Common myeloid progenitor, CD34-positive (primary cell): Measurements from ENCODE around the gene SLC4A4.

Experiments used
- CTCF ChIA-PET: fragments of 350-600 bp; sonication (Branson Sonifier 250); formaldehyde crosslinking; loops from one replicate; lab custom pipeline; 2021; ENCODE audit warnings: antibody characterized with exemption; lab: Charles Lee
- POLR2A ChIA-PET: fragments of 350-600 bp; sonication (Branson Sonifier 250); formaldehyde crosslinking; loops from one replicate; lab custom pipeline; 2021; ENCODE audit warnings: antibody characterized with exemption; lab: Charles Lee
- DNase-seq, 3 donors: peaks; one replicate each; pipeline versions ENCODE4 v3.0.0 to v3.0.0-alpha.2; 2013
- H3K27ac ChIP-seq, 2 experiments: 1 replicate in 1 of 2; 2 replicates in 1 of 2; pipeline ENCODE4 v1.7.0; 2013; ENCODE audit warnings: inconsistent platforms in 2 of 2, low read length in 2 of 2, mild to moderate bottlenecking in 2 of 2, low read depth in 1 of 2, moderate library complexity in 1 of 2; ENCODE audit not compliant: severe bottlenecking in 2 of 2, insufficient read depth in 1 of 2, poor library complexity in 1 of 2
- H3K27me3 ChIP-seq, 5 experiments: replicated peaks in 2 of 5; 1 replicate in 3 of 5; 2 replicates in 2 of 5; pipeline versions ENCODE4 v1.6.1 to v1.7.0; 2013; ENCODE audit warnings: low read length in 4 of 5, mild to moderate bottlenecking in 2 of 5, moderate library complexity in 2 of 5, inconsistent platforms in 1 of 5; ENCODE audit not compliant: insufficient read depth in 5 of 5, control insufficient read depth in 4 of 5
- H3K36me3 ChIP-seq, 4 experiments: 1 replicate in 2 of 4; 2 replicates in 2 of 4; pipeline versions ENCODE4 v1.6.1 to v1.7.0; 2013; ENCODE audit warnings: low read length in 3 of 4, control low read depth in 1 of 4, mild to moderate bottlenecking in 1 of 4; ENCODE audit not compliant: control insufficient read depth in 4 of 4, insufficient read depth in 4 of 4
- H3K4me1 ChIP-seq, 4 experiments: 1 replicate in 3 of 4; 2 replicates in 1 of 4; pipeline versions ENCODE4 v1.6.1 to v1.7.1; 2013; ENCODE audit warnings: low read length in 3 of 4, mild to moderate bottlenecking in 3 of 4, control low read depth in 1 of 4, inconsistent platforms in 1 of 4, moderate library complexity in 1 of 4; ENCODE audit not compliant: control insufficient read depth in 4 of 4, insufficient read depth in 4 of 4; ENCODE audit errors: control extremely low read depth in 1 of 4
- H3K4me3 ChIP-seq, 7 experiments: 1 replicate in 4 of 7; 2 replicates in 3 of 7; pipeline versions ENCODE4 v1.5.1 to v1.7.0; 2013; ENCODE audit warnings: mild to moderate bottlenecking in 7 of 7, low read length in 6 of 7, moderate library complexity in 6 of 7, inconsistent platforms in 2 of 7, low read depth in 2 of 7, control low read depth in 1 of 7; ENCODE audit not compliant: insufficient read depth in 4 of 7, control insufficient read depth in 1 of 7; ENCODE audit errors: extremely low read depth in 1 of 7
- H3K9me3 ChIP-seq, 5 experiments: 1 replicate in 4 of 5; 2 replicates in 1 of 5; pipeline versions ENCODE4 v1.6.1 to v1.7.1; 2013; ENCODE audit warnings: low read length in 4 of 5, mild to moderate bottlenecking in 2 of 5, inconsistent platforms in 1 of 5, low read depth in 1 of 5, moderate library complexity in 1 of 5; ENCODE audit not compliant: control insufficient read depth in 4 of 5, insufficient read depth in 2 of 5; ENCODE audit errors: control extremely low read depth in 1 of 5
- WGBS: methylation state at CpG from one replicate; pipeline ENCODE4 v1.1.5; 2013; ENCODE audit not compliant: insufficient coverage; 5-methylcytosine and 5-hydroxymethylcytosine counted together

SLC4A4 gene

GRCh38 chr4:71498002-71498401 is 159.2 kb downstream of the SLC4A4 start:
- Histone ChIP-seq H3K36me3 (no peaks in the 10 kb centered on the region), H3K27me3 (no peaks in the 10 kb centered on the region), H3K9me3 (no peaks in the 10 kb centered on the region), H3K4me1 (no peaks in the 10 kb centered on the region), H3K27ac (no peak overlapping the region), H3K4me3 (no peak overlapping the region)
- DNase-seq = no peak
- ChIA-PET CTCF (no interaction called here), POLR2A (no interaction called here)
- 95% methylated on average over 2 of the region's 2 CpGs for WGBS

- Histone ChIP-seq H3K27me3 (no peaks in the 10 kb centered on the region), H3K27ac (no peak overlapping the region), H3K4me3 (no peak overlapping the region), H3K9me3 (no peaks in the 10 kb centered on the region), H3K4me1 (no peaks in the 10 kb centered on the region), H3K36me3 (no peaks in the 10 kb centered on the region)
- CTCF ChIA-PET = no interaction called here
- DNase-seq = no peak
- POLR2A ChIA-PET = no interaction called here
Observed at GRCh38 chr4:71498625-71499024, 159.8 kb downstream of the SLC4A4 start.

DNA sequence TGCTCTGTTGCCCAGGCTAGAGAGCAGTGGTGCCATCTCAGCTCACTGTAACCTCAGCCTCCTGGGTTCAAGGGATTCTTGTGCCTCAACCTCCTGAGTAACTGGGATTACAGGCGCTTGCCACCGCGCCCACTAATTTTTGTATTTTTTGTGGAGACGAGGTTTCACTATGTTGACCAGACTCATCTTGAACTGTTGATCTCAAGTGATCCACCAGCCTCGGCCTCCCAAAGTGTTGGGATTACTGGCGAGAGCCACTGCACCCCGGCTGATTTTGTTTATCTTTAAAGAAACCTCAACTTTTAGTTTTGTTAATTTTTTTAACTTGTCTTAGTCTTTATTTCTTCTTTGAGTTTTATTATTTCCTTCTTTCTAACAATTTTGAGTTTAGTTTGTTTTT is 163.2 kb downstream of the SLC4A4 start:
- ChIA-PET POLR2A (interaction anchor here (0.7 kb wide), 1 partner anchor 22 kb away, joined by 4 read pairs; no protein-coding TSS in a partner anchor), CTCF (no interaction called here)
- no peak overlapping the region for H3K4me3 ChIP-seq
- H3K4me1 ChIP-seq = no peaks in the 10 kb centered on the region
- H3K27me3 ChIP-seq = no peaks in the 10 kb centered on the region
- H3K9me3 ChIP-seq = peaks cover 0 to 7% (median 0%) of the 10 kb centered on the region in 5 experiments
- no peaks in the 10 kb centered on the region for H3K36me3 ChIP-seq
- no peak overlapping the region for H3K27ac ChIP-seq
- DNase-seq = no peak
- 96% methylated on average over 5 of the region's 7 CpGs for WGBS

- no CpG with 5 or more reads among the region's 2 CpGs for WGBS
- Histone ChIP-seq H3K9me3 (peaks cover 0 to 9% (median 3%) of the 10 kb centered on the region in 5 experiments), H3K27me3 (no peaks in the 10 kb centered on the region), H3K27ac (no peak overlapping the region), H3K36me3 (no peaks in the 10 kb centered on the region), H3K4me1 (no peaks in the 10 kb centered on the region), H3K4me3 (no peak overlapping the region)
- ChIA-PET POLR2A (no interaction called here), CTCF (no interaction called here)
- no peak for DNase-seq
Observed at GRCh38 chr4:71518283-71518989, 179.6 kb downstream of the SLC4A4 start.

DNA sequence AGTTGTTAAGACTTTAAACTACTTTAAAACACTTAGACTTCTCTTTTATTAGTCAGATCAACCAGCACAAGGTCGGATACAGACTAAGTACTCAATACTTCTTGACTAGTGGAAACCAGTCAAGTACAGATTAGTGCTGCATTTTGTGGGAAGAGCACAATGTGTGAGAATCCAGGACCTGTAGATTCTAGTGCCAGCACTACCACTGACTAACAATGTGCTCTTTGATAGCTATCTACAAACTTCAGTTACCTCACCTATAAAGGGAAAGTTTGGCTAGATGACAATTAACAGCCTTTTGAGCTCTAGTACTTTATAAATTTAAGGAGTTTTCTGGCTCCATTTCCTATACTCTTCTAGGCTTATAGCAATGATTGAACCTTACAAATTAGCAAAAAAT is 181.5 kb downstream of the SLC4A4 start:
- Histone ChIP-seq H3K36me3 (no peaks in the 10 kb centered on the region), H3K4me3 (no peak overlapping the region), H3K27me3 (no peaks in the 10 kb centered on the region), H3K4me1 (no peaks in the 10 kb centered on the region), H3K9me3 (peaks cover 0 to 9% (median 3%) of the 10 kb centered on the region in 5 experiments), H3K27ac (no peak overlapping the region)
- WGBS = 100% methylated on average over 1 of the region's 1 CpG
- ChIA-PET POLR2A (no interaction called here), CTCF (interaction anchor here (1.2 kb wide), 2 partner anchors 33 to 115 kb away, joined by 4 read pairs; no protein-coding TSS in a partner anchor)
- DNase-seq = no peak

- no CpG with 5 or more reads among the region's 1 CpG for WGBS
- no peak overlapping the region for H3K4me3 ChIP-seq
- ChIA-PET CTCF (interaction anchor here (1.2 kb wide), 1 partner anchor 115 kb away, joined by 4 read pairs; no protein-coding TSS in a partner anchor), POLR2A (no interaction called here)
- DNase-seq = no peak
- no peaks in the 10 kb centered on the region for H3K4me1 ChIP-seq
- H3K27ac ChIP-seq = no peak overlapping the region
- H3K9me3 ChIP-seq = peaks cover 0 to 9% (median 3%) of the 10 kb centered on the region in 5 experiments
- no peaks in the 10 kb centered on the region for H3K36me3 ChIP-seq
- H3K27me3 ChIP-seq = no peaks in the 10 kb centered on the region
Observed at GRCh38 chr4:71520850-71521249, 182.0 kb downstream of the SLC4A4 start.

GRCh38 chr4:71524756-71525155 is 185.9 kb downstream of the SLC4A4 start:
- H3K4me1 ChIP-seq = no peaks in the 10 kb centered on the region
- no peak overlapping the region for H3K27ac ChIP-seq
- no peaks in the 10 kb centered on the region for H3K9me3 ChIP-seq
- no peak overlapping the region for H3K4me3 ChIP-seq
- ChIA-PET CTCF (no interaction called here), POLR2A (no interaction called here)
- no peak for DNase-seq
- H3K36me3 ChIP-seq = no peaks in the 10 kb centered on the region
- H3K27me3 ChIP-seq = no peaks in the 10 kb centered on the region
- 100% methylated on average over 1 of the region's 1 CpG for WGBS
